Activated naive CD8-positive, alpha-beta T cell treated with anti-CD3 and anti-CD28 coated beads, Interleukin-2, amount 50 U/mL, for 24 hours (primary cell): Measurements from ENCODE around the gene SYNE2.

Experiments
- ATAC-seq: fragments of 150-1000 bp; cut with Tn5 transposase; one replicate; pipeline ENCODE4 v1.10.0; 2021
- DNase-seq: peaks from one replicate; pipeline ENCODE4 v3.0.0; 2021
- H3K27ac Mint-ChIP-seq: one replicate; pipeline ENCODE4 v1.8.0; 2021; ENCODE audit warnings: mild to moderate bottlenecking, mixed read lengths
- H3K27me3 Mint-ChIP-seq: one replicate; pipeline ENCODE4 v1.8.0; 2021; ENCODE audit warnings: mixed read lengths
- H3K36me3 Mint-ChIP-seq: one replicate; pipeline ENCODE4 v1.8.0; 2021; ENCODE audit warnings: low read depth, mixed read lengths
- H3K4me1 Mint-ChIP-seq: one replicate; pipeline ENCODE4 v1.8.0; 2021; ENCODE audit warnings: mixed read lengths
- H3K4me3 Mint-ChIP-seq: one replicate; pipeline ENCODE4 v1.8.0; 2021; ENCODE audit warnings: mild to moderate bottlenecking, moderate library complexity, mixed read lengths
- H3K9me3 Mint-ChIP-seq: one replicate; pipeline ENCODE4 v1.8.0; 2021; ENCODE audit warnings: mixed read lengths

SYNE2 gene

DNA sequence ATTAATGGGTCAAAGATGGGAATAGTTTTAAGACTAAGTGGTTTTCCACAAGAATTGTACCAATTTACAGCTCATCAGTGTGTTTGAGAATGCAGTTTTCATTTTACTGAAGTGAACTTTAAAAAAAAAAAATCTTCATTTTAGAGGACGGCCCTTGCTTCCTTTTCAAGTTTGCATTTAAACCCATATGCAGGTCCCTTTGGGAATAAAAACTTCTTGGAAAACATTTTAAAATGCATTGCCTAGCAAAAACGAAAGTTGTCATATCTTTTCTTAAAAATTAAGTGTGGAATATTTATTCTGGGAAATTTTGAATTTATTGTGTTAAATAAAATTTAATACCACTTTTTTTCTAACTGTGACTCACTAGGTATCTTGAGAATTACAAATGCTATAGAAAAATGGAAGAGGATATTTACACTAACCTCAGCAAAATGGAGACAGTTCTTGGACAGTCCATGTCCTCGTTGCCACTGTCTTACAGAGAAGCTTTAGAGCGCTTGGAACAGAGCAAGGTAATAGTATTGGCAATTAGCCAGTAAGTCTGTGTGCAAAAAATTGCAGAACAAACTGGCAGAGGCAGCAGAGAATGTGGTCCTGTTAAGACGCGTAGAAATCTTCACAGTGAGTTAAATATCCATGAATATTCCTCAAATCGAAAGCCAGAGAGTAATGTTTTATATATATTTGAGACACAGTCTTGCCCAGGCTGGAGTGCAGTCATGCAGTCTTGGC, 209.7 kb downstream of the SYNE2 start:
- no peak for DNase-seq
- Mint-ChIP-seq H3K36me3 (peaks cover 2% of the 10 kb centered on the region), H3K27me3 (no peaks in the 10 kb centered on the region), H3K27ac (no peak overlapping the region), H3K4me1 (no peaks in the 10 kb centered on the region), H3K4me3 (no peak overlapping the region), H3K9me3 (no peaks in the 10 kb centered on the region)
- ATAC-seq, result no peak

DNA sequence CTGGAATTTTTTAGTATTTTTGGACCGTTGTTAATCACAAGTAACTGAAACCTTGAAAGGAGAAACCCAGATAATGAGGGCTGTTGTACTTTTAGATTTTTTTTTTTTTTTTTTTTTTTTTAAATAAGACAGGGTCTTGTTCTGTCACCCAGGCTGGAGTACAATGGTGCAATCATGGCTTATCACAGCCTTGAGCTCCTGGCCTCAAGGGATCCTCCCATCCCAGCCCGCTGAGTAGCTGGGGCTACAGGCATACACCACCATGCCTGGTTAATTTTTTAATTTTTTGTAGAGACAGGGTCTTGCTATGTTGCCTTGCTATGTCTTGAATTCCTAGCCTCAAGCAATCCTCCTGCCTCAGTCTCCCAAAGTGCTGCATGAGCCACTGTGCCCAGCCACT, 211.6 kb downstream of the SYNE2 start:
- H3K36me3 Mint-ChIP-seq, result peaks cover 2% of the 10 kb centered on the region
- ATAC-seq, result no peak
- H3K27ac Mint-ChIP-seq, result no peak overlapping the region
- no peak overlapping the region for H3K4me3 Mint-ChIP-seq
- no peaks in the 10 kb centered on the region for H3K9me3 Mint-ChIP-seq
- H3K4me1 Mint-ChIP-seq, result no peaks in the 10 kb centered on the region
- no peak for DNase-seq
- no peaks in the 10 kb centered on the region for H3K27me3 Mint-ChIP-seq

DNA sequence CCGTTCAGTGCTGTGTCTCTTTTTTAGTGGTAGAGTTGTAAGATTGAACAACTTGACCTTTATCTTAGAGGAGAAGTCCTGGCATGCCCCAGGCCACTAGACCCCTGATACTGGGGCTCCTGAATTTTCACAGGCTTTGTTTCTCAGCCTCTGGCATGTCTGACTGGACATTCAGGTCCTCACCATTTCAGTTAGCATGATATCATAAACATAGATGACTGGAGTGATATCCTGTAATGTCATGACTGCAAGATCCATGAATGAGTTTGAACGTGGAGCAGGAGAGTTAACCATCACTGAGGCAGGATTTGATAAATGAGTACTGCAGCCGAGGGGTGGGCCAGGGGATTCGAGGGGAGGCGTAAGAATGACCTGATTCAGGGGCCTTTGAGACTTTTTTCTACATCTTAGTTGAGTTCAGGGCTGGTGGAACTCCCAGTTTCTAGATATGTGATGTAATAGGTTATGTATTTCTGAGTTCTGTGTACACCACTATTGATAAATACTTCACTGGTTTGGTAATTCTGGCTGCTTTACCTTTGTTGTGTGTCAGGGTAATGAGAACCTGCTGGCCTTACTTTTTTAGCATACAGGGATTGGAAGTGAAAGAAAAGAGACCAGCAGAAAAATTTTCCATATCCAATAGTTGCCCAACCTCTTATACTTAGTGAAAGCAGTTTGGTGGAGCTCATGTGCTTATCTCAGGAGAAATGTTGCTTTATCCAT, 217.0 kb downstream of the SYNE2 start:
- Mint-ChIP-seq H3K27me3 (no peaks in the 10 kb centered on the region), H3K4me1 (no peaks in the 10 kb centered on the region), H3K36me3 (peaks cover 11% of the 10 kb centered on the region), H3K27ac (no peak overlapping the region), H3K4me3 (no peak overlapping the region), H3K9me3 (no peaks in the 10 kb centered on the region)
- DNase-seq, result no peak
- ATAC-seq, result no peak

DNA sequence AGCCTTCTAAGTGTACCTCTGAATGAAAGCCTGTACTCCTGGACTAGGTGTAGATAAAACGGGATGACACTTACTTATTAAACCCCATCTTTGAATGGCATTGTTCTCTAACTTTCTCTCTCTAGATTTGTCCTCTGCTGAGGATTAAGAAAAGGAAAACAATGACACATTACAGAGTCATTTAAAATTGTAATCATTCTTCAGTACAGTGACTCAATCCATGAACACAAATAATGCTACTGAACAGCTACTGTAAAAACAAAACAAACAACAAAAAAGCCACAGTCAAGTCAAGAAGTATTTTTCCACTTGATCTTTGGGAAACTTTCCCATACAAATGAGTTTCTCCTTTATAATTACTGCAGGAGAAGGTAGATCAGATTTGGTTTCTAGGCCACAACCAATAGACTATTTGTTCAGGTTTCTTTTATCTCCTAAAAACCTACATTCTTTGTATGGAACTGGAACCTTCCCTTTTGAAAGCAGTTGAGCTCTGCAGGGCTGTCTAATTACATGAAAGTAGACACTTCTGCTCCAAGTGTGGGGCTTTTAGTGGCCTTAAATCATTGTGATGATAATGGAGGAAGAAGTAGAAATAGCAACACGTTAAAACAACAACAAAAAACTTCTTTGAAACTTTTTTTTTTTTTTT, 222.3 kb downstream of the SYNE2 start:
- Mint-ChIP-seq H3K27me3 (no peaks in the 10 kb centered on the region), H3K36me3 (peaks cover 16% of the 10 kb centered on the region), H3K9me3 (no peaks in the 10 kb centered on the region), H3K27ac (no peak overlapping the region), H3K4me3 (no peak overlapping the region), H3K4me1 (no peaks in the 10 kb centered on the region)
- ATAC-seq, result no peak
- DNase-seq, result no peak

DNA sequence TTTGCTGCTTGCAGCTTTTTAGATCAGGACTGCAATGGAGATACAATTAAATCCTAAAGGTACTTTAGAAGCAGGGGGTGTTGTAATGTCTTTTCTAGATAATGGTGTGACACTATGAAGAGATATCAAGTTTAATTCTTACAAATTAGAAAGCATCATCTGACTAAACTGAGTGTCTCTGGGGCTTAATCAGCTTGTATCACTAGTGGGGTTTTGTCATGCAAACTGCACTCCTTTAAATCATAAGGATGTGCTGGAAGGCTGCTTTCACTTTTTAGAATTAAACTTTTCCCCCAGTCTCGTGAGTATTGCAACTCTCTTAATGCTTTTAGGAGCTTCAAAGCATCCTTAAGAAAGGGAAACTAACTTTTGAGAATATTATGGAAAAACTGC, 222.8 kb downstream of the SYNE2 start:
- Mint-ChIP-seq H3K27me3 (no peaks in the 10 kb centered on the region), H3K27ac (no peak overlapping the region), H3K36me3 (peaks cover 14% of the 10 kb centered on the region), H3K9me3 (no peaks in the 10 kb centered on the region), H3K4me1 (no peaks in the 10 kb centered on the region), H3K4me3 (no peak overlapping the region)
- ATAC-seq, result no peak
- no peak for DNase-seq

DNA sequence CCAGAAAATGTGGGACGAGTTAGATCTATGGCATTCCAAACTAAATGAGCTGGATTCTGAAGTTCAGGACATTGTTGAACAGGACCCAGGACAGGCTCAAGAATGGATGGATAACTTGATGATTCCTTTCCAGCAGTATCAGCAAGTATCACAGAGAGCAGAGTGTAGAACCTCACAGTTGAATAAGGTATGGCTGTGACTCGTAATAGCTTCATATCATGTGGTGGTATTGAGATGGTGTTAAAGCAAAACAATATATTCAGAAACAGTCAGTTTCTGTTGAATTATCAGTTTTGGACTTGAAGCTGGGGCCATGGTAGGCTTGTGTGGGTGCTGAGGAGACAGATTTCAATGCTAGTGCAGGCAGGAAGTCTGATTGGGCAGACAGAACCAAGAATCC, 227.6 kb downstream of the SYNE2 start:
- no peak overlapping the region for H3K27ac Mint-ChIP-seq
- H3K36me3 Mint-ChIP-seq, result peaks cover 9% of the 10 kb centered on the region
- DNase-seq (no peak), ATAC-seq (no peak)
- H3K4me1 Mint-ChIP-seq, result no peaks in the 10 kb centered on the region
- no peaks in the 10 kb centered on the region for H3K27me3 Mint-ChIP-seq
- H3K9me3 Mint-ChIP-seq, result no peaks in the 10 kb centered on the region
- no peak overlapping the region for H3K4me3 Mint-ChIP-seq

DNA sequence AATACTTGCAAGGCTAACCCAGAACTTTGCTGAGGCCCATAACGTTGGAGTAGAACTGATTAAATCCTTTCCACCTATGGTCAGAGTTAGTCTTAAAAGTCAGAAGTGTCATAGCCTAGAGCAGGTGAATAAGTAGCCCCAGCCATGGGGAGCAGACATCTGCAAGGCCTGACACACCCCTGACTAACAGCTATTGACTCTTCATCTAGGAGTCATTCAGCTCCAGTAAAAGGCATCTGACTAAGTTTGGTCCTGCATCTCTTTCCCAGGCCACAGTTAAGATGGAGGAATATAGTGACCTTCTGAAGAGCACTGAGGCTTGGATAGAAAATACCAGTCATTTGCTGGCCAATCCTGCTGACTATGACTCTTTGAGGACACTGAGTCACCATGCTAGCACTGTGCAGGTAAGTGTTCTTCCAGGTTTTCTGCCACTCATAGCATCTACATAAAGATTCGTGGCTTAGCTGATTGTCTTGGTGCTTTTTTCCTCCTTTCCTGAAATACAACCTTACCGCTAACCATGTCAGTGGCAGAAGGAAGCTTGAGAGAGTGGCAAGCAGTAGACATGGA, 228.5 kb downstream of the SYNE2 start:
- peak; percentile 49 for ATAC-seq
- no peaks in the 10 kb centered on the region for H3K4me1 Mint-ChIP-seq
- no peaks in the 10 kb centered on the region for H3K9me3 Mint-ChIP-seq
- H3K27me3 Mint-ChIP-seq, result no peaks in the 10 kb centered on the region
- H3K4me3 Mint-ChIP-seq, result no peak overlapping the region
- peaks cover 7% of the 10 kb centered on the region for H3K36me3 Mint-ChIP-seq
- no peak overlapping the region for H3K27ac Mint-ChIP-seq
- DNase-seq, result no peak

DNA sequence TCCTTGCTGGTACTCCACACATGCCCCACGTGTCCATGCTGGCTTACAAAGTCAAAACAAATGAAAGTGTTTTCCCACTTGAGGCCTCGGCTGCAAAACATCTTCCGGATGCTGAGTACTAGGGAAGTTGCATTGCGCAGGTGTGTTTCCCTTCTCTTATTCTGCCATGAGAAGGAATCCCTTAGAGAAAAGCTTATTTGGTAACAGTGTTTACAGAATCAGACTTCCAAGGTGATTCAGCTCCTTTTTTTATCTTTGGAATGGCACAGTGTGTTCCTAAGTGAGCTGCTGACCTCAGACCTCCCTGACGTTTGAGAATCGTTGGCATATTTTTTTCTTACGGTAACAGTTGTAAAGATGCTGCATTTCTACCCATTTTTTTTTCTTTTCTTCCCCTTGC, 230.0 kb downstream of the SYNE2 start:
- no peaks in the 10 kb centered on the region for H3K4me1 Mint-ChIP-seq
- DNase-seq (no peak), ATAC-seq (no peak)
- no peak overlapping the region for H3K4me3 Mint-ChIP-seq
- H3K9me3 Mint-ChIP-seq, result no peaks in the 10 kb centered on the region
- no peaks in the 10 kb centered on the region for H3K27me3 Mint-ChIP-seq
- H3K36me3 Mint-ChIP-seq, result peaks cover 7% of the 10 kb centered on the region
- H3K27ac Mint-ChIP-seq, result no peak overlapping the region

DNA sequence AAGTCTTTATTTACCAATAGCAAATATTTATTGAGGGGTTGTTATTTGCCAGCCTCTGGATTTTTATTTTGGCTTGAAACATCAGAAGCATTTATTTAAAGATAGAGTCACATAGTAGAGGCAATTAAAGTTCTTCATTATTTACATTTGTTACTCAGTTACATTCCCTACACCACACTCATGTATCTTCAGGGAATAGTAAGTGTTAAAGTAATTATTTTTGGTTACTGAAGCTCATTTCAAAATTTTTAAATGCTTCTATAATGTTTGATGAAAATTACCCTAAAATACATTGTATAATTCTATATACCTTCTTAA, 235.8 kb downstream of the SYNE2 start:
- H3K4me3 Mint-ChIP-seq, result no peak overlapping the region
- ATAC-seq (no peak), DNase-seq (no peak)
- H3K27ac Mint-ChIP-seq, result no peak overlapping the region
- no peaks in the 10 kb centered on the region for H3K9me3 Mint-ChIP-seq
- no peaks in the 10 kb centered on the region for H3K27me3 Mint-ChIP-seq
- no peaks in the 10 kb centered on the region for H3K36me3 Mint-ChIP-seq
- no peaks in the 10 kb centered on the region for H3K4me1 Mint-ChIP-seq

DNA sequence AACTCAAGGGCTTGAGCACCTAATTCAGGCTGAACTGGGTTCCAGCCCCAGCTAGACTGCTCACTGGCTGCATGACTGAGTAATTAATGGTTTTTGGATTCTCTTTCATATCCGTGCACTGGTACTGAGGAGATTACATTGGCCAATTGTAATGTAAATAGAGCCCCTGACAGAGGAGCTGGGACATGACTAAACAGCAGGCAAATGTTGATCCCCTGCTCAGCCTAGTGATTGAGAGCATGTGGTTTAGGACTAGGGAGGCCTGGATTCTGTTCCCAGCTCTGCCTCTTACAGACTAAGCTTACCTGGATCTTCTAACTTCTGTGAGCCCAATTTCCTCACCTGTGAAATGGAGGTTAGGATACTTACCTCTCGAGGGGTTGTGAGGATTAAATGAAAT, 237.1 kb downstream of the SYNE2 start:
- H3K27me3 Mint-ChIP-seq, result no peaks in the 10 kb centered on the region
- no peaks in the 10 kb centered on the region for H3K36me3 Mint-ChIP-seq
- H3K4me3 Mint-ChIP-seq, result no peak overlapping the region
- ATAC-seq, result no peak
- no peaks in the 10 kb centered on the region for H3K9me3 Mint-ChIP-seq
- H3K27ac Mint-ChIP-seq, result no peak overlapping the region
- peaks cover under 1% of the 10 kb centered on the region for H3K4me1 Mint-ChIP-seq
- DNase-seq, result no peak

DNA sequence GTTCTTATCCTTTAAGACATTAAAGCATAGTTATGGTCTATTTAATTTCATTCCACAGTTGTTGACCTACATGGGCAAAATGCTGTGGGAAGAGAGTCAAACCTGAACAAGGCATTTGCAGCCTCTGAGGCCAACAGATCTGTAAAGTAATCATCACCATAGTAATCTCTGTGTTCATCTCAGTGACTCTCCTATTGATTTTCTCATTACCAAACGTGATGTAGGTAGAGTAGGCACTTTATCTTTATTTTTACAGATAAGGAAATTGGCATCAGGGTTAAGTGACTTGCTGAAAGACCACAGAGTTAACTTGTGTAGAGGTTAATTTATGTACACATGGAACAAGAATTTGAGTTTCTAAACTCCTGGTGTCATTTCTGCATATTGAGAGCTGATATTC, 238.4 kb downstream of the SYNE2 start:
- ATAC-seq (no peak), DNase-seq (no peak)
- Mint-ChIP-seq H3K4me3 (no peak overlapping the region), H3K36me3 (peaks cover 3% of the 10 kb centered on the region), H3K9me3 (no peaks in the 10 kb centered on the region), H3K27me3 (no peaks in the 10 kb centered on the region), H3K4me1 (peaks cover 8% of the 10 kb centered on the region), H3K27ac (no peak overlapping the region)

DNA sequence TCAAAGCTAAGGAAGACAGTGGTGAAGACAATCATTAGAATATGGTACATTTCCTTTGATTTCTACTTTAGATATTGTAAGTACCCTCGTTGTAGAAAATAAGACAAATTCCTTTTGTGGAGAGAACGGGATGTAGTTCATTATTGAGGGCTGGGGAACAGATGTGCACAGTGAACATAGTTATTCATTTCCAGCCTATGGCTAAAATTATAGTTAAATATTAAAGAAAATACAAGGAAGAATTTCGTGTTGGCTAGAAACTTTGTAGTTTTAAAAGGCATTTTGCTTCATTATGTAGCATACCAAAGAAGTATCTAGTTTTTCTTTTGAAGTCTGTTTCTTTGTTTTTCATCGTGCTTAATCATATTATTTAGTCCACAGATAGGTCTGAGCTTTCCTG, 239.5 kb downstream of the SYNE2 start:
- no peak overlapping the region for H3K27ac Mint-ChIP-seq
- no peak for ATAC-seq
- H3K27me3 Mint-ChIP-seq, result no peaks in the 10 kb centered on the region
- peaks cover 8% of the 10 kb centered on the region for H3K4me1 Mint-ChIP-seq
- peaks cover 3% of the 10 kb centered on the region for H3K36me3 Mint-ChIP-seq
- H3K9me3 Mint-ChIP-seq, result no peaks in the 10 kb centered on the region
- no peak for DNase-seq
- H3K4me3 Mint-ChIP-seq, result no peak overlapping the region

DNA sequence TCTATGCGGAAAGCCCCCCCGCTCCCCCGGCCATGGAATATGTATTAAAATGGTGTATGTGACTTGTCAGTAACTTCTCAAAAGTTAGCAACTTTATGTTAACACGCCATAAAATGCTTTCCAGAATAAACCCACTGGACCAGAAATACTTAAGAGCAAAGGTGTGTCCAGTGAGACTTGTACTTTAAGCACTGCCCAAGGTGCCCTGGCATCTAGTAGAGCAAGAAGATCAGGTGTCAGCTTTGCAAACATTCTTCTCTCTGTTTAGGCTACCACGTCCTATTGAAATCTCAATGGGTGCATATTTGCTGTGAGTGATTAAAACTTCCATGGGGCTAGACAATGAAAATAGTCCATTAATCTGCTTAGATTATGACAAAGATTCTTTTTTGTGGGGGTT, 240.1 kb downstream of the SYNE2 start:
- Mint-ChIP-seq H3K4me1 (peaks cover 8% of the 10 kb centered on the region), H3K4me3 (no peak overlapping the region), H3K27me3 (no peaks in the 10 kb centered on the region), H3K9me3 (no peaks in the 10 kb centered on the region), H3K27ac (no peak overlapping the region), H3K36me3 (peaks cover 3% of the 10 kb centered on the region)
- ATAC-seq (no peak), DNase-seq (no peak)

DNA sequence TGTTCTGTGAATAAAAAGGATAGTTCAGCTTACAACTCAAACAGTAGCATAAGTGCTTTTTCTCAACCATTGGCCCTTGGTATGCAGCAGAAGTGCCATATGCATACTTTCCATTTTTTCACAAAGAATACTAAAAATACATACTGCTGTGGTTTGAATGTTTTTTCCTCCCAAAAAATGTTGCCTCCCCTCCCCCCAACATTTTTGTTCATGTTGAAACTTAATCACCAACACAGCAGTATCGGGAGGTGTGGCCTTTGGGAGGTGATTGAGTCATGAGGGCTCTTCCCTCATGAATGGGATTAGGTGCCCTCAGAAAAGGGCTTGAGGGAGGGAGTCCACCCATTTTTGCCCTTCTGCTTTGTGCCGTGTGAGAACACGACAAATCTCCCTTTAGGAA, 242.8 kb downstream of the SYNE2 start:
- ATAC-seq (peak; percentile 20), DNase-seq (peak; percentile 9)
- Mint-ChIP-seq H3K4me1 (peaks cover 8% of the 10 kb centered on the region), H3K4me3 (no peak overlapping the region), H3K36me3 (peaks cover 15% of the 10 kb centered on the region), H3K9me3 (no peaks in the 10 kb centered on the region), H3K27me3 (no peaks in the 10 kb centered on the region), H3K27ac (no peak overlapping the region)

DNA sequence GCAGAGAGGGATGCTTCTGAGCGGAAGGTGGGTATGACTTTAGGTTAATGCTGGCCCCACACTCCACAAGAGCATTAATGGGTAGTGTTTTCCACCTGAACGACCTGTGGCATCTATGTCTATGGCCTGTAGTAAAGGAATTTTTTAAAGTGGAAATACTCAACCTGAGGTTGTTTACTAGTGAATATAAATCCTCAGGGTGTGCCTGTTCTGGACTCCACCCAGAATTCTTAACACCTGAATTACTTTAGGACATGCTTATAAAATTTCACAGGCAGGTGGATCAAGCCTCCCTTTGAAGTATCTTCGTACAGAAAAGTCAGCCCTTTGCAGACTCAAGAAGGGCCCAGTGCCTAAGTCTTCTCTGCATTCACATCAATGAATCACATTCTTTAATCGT, 245.3 kb downstream of the SYNE2 start:
- H3K27ac Mint-ChIP-seq, result no peak overlapping the region

More for the DNA sequence above, 245.3 kb downstream of the SYNE2 start:
- Mint-ChIP-seq H3K27me3 (no peaks in the 10 kb centered on the region), H3K4me3 (no peak overlapping the region), H3K4me1 (peaks cover 8% of the 10 kb centered on the region), H3K9me3 (no peaks in the 10 kb centered on the region), H3K36me3 (peaks cover 18% of the 10 kb centered on the region)
- no peak for DNase-seq
- ATAC-seq, result no peak
